Astrocyte of the spinal cord (primary cell): Measurements from ENCODE around the gene POLR2E.
A peak's percentile ranks its signal among the peaks of the same experiment; 100 is the strongest.

Experiments used
- DNase-seq: peaks from one replicate; pipeline ENCODE4 v3.0.0; 2011; ENCODE audit warnings: low read depth, low spot score
- H3K4me3 ChIP-seq: 2 replicates; pipeline ENCODE4 v1.5.1; 2011; ENCODE audit warnings: low read depth, mild to moderate bottlenecking, low read length, moderate library complexity
- CTCF ChIP-seq: IDR thresholded peaks from 2 replicates; pipeline ENCODE4 v1.5.1; 2012; ENCODE audit warnings: low read depth, mild to moderate bottlenecking, low read length, inconsistent platforms
- in situ Hi-C: cut with HindIII; loops from 2 replicates; pipeline ENCODE4 v1.10.0; 2017; ENCODE audit warnings: low sequenced_read_pairs

POLR2E gene

GRCh38 chr19:1093811-1094553 lies 1.2 kb downstream of the POLR2E start:
- H3K4me3 ChIP-seq: peak overlapping the region; percentile 90
- in situ Hi-C loops: no loop called here
- no peak for TF ChIP-seq CTCF
- no peak for DNase-seq

- in situ Hi-C loops: no loop called here
- no peak for DNase-seq
- H3K4me3 ChIP-seq: no peak overlapping the region
- TF ChIP-seq CTCF: no peak
Measured at GRCh38 chr19:1093330-1093729, 1.8 kb downstream of the POLR2E start.

- TF ChIP-seq CTCF: no peak
- no peak for DNase-seq
- H3K4me3 ChIP-seq: no peak overlapping the region
- in situ Hi-C loops: no loop called here
Measured at GRCh38 chr19:1091544-1092175, 3.5 kb downstream of the POLR2E start.

GRCh38 chr19:1090731-1091543 lies 4.2 kb downstream of the POLR2E start:
- in situ Hi-C loops: no loop called here
- no peak for TF ChIP-seq CTCF

GRCh38 chr19:1089891-1090290 lies 5.3 kb downstream of the POLR2E start:
- TF ChIP-seq CTCF: no peak
- DNase-seq: no peak
- H3K4me3 ChIP-seq: no peak overlapping the region
- in situ Hi-C loops: no loop called here

More at GRCh38 chr19:1090731-1091543, 4.2 kb downstream of the POLR2E start:
- no peak for DNase-seq
- no peak overlapping the region for H3K4me3 ChIP-seq

- no peak for DNase-seq
- no peak for TF ChIP-seq CTCF
- in situ Hi-C loops: no loop called here
- H3K4me3 ChIP-seq: no peak overlapping the region
Measured at GRCh38 chr19:1089126-1089771, 5.9 kb downstream of the POLR2E start.
